HG03196 (cell line): ENCODE data around the gene HSD17B8.

Experiments used
- ATAC-seq: cut with Tn5 transposase; IDR thresholded peaks from one replicate; pipeline ENCODE4 v1.9.1; 2021; ENCODE audit not compliant: unreplicated experiment

HSD17B8 gene

DNA sequence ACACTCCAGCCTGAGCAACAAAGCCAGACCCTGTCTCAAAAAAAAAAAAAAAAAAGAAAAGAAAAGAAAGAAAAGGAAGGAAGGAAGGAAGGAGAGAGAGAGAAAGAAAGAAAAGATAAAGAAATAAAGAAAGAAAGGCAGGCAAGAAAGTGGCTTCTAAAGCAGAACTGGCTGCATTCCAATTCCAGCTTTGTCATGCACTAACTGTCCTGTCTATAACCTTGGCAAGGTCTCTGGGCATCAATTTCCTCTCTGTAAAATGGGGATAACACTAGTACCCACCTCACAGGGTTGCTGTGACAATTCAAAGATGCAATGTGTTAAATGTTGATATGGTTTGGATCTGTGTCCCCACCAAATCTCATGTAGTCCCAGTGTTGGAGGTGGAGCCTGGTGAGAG, 31.9 kb downstream of the HSD17B8 start:
- ATAC-seq, result no peak

- no peak for ATAC-seq
Measured at GRCh38 chr6:33236852-33237251, 32.4 kb downstream of the HSD17B8 start.

DNA sequence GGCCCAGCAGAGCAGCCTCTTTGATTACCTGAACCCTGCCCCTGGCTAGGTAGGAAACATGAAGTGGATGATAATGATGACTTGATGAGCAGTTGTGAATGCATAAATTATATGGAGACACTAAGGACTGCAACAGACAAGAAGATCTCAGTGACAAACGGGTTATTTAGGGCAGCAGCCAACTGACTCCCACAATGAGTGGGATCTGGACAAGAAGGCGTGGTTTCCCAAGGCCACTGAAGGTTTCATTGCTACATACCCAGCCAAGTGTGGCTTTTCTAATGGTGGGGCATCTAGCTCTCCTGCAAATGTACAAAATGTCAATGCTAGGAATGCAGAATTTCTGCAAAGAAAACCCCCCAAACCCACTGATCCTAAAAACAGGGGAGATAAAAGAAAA, 33.3 kb downstream of the HSD17B8 start:
- no peak for ATAC-seq

- no peak for ATAC-seq
Measured at GRCh38 chr6:33241968-33242367, 37.5 kb downstream of the HSD17B8 start.

- ATAC-seq, result no peak
Measured at GRCh38 chr6:33243476-33243875, 39.0 kb downstream of the HSD17B8 start.

GRCh38 chr6:33247977-33248642, 43.7 kb downstream of the HSD17B8 start:
- ATAC-seq, result peak; percentile 49

DNA sequence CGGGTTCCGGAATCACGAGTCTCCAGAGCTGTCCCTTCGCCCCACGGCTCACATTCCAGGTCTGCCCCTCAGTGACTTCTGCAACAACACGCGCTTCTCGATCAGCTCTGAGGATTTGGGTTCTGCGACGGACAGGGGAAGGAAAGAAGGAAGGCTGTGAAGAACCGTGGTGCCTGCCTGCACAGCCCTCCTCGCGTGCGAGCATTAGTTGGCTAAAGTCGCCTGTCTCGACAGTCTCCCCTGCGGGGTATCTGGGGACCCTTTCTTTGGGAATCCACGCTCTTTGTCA, 44.1 kb downstream of the HSD17B8 start:
- peak; percentile 4 for ATAC-seq

GRCh38 chr6:33248932-33249731, 44.7 kb downstream of the HSD17B8 start:
- ATAC-seq, result peak; percentile 88

DNA sequence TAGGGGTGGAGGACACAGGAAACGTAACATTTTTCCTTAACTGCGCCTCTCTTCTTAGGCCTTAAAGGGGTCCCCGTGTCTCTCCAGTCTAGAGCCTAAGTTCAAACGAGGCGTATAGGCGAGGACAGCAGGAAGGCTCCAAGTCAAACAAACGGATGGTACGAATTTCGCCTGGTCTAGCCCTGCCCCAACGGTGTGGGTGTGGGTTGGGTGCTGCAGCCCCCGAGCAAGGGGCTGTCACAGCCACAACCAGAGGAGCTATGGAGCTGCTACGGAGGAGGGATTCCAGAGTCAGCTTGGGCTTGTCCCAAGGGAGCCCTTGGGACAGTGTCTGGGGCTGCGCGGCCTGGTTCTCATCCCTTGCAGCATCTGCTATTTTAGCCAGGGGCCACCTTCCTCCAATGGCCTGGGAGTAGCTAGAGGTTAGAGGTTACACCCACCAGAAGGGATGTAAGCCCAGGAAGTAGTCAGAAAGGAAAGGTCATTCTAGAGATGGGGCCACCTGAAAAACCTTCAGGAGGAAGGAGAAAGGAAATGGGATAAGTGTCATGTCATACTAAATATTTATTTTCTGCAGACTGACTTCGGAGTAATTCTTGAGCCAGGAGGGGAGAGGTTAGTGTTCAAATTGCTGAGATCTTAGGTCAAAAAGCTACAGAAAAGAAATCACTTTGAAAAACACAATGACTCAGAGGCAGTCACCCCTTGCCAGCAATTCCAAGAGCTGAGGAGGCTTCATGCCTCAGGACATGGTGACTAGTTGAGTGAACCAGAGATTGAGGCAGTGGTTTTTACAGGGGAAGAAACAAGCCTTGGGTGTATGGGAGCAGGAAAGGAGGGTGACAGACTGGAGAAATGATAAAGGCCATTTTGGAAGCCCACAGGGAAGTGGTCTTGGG, 45.5 kb downstream of the HSD17B8 start:
- peak; percentile 7 for ATAC-seq

- no peak for ATAC-seq
Measured at GRCh38 chr6:33250731-33251130, 46.3 kb downstream of the HSD17B8 start.

- ATAC-seq, result no peak
Measured at GRCh38 chr6:33251395-33252012, 47.0 kb downstream of the HSD17B8 start.

- no peak for ATAC-seq
Measured at GRCh38 chr6:33252759-33253158, 48.3 kb downstream of the HSD17B8 start.

DNA sequence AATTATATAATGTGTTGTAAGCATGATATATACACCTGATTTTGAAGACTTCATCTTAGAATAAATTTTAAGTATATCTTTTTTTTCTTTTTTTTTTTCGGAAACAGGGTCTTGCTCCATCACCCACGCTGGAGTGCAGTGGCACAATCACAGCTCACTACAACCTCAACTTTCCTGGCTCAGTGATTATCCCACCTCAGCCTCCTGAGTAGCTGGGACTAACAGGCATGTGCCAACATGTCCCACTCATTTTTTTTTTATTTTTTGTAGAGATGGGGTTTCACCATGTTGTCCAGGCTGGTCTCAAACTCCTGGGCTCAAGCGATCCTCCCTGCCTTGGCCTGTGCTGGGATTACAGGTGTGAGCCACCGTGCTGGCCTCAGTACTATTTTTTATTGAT, 50.1 kb downstream of the HSD17B8 start:
- ATAC-seq, result no peak
